Large intestine (tissue), 3 donors: ENCODE measurements around the gene ARHGAP21. TPM values are rescaled to one million over a fixed set of nuclear protein-coding genes. Genes with fewer than 3 reads are reported as not detected.

ENCODE experiments used
- DNase-seq, 2 donors: peaks; one replicate each; pipeline versions ENCODE4 v3.0.0 to v3.0.0-alpha.2; 2013
- H3K27ac ChIP-seq: one replicate; pipeline ENCODE4 v1.5.1; 2013; ENCODE audit warnings: low read length
- H3K27me3 ChIP-seq: 2 replicates; pipeline ENCODE4 v1.6.1; 2013; ENCODE audit warnings: low read length; ENCODE audit not compliant: control insufficient read depth, insufficient read depth
- H3K36me3 ChIP-seq: 2 replicates; pipeline ENCODE4 v1.6.1; 2013; ENCODE audit warnings: low read length; ENCODE audit not compliant: control insufficient read depth, insufficient read depth
- H3K4me1 ChIP-seq: one replicate; pipeline ENCODE4 v1.6.1; 2013; ENCODE audit warnings: low read length; ENCODE audit not compliant: control insufficient read depth, insufficient read depth
- H3K4me3 ChIP-seq: one replicate; pipeline ENCODE4 v1.5.1; 2013; ENCODE audit warnings: low read length
- H3K9me3 ChIP-seq: one replicate; pipeline ENCODE4 v1.6.1; 2013; ENCODE audit warnings: mild to moderate bottlenecking, low read depth, low read length, moderate library complexity; ENCODE audit not compliant: control insufficient read depth
- WGBS: methylation state at CpG from one replicate; pipeline ENCODE4 v1.1.5; 2013; ENCODE audit warnings: low lambda C conversion rate; ENCODE audit not compliant: insufficient coverage; 5-methylcytosine and 5-hydroxymethylcytosine counted together
- polyA plus RNA-seq: library from polyadenylated mRNA; unstranded; fragments of 120-200 nt; gene quantifications from one replicate; pipeline ENCODE4 v1.2.1, GENCODE V29; 2013

Gene ARHGAP21
- polyA plus RNA-seq, 1 donor, result 55.4 TPM

GRCh38 chr10:24542314-24543270 lies 181.1 kb downstream of the ARHGAP21 start:
- no peak overlapping the region for H3K4me3 ChIP-seq
- H3K27me3 ChIP-seq, result no peaks in the 10 kb centered on the region
- H3K27ac ChIP-seq, result no peak overlapping the region
- no peaks in the 10 kb centered on the region for H3K4me1 ChIP-seq
- DNase-seq, result no peak
- no peaks in the 10 kb centered on the region for H3K9me3 ChIP-seq
- peaks cover 74% of the 10 kb centered on the region for H3K36me3 ChIP-seq
- WGBS, result 89% methylated on average over 4 of the region's 14 CpGs

- Histone ChIP-seq H3K4me3 (no peak overlapping the region), H3K27me3 (no peaks in the 10 kb centered on the region), H3K9me3 (no peaks in the 10 kb centered on the region), H3K4me1 (peaks cover 7% of the 10 kb centered on the region), H3K36me3 (peaks cover 78% of the 10 kb centered on the region), H3K27ac (no peak overlapping the region)
- DNase-seq, result peak in 1 of 2 donors; percentile 65
- no CpG with 5 or more reads among the region's 9 CpGs for WGBS
Observed at GRCh38 chr10:24541239-24541753, 182.4 kb downstream of the ARHGAP21 start.

GRCh38 chr10:24536636-24537035 lies 187.1 kb downstream of the ARHGAP21 start:
- WGBS, result 24% methylated on average over 2 of the region's 11 CpGs
- DNase-seq, result peak; percentile 33 to 70
- Histone ChIP-seq H3K27me3 (no peaks in the 10 kb centered on the region), H3K36me3 (peaks cover 71% of the 10 kb centered on the region), H3K27ac (peak overlapping the region; percentile 26), H3K4me3 (no peak overlapping the region), H3K9me3 (no peaks in the 10 kb centered on the region), H3K4me1 (peaks cover 10% of the 10 kb centered on the region)

- Histone ChIP-seq H3K36me3 (peaks cover 75% of the 10 kb centered on the region), H3K4me3 (no peak overlapping the region), H3K27ac (no peak overlapping the region), H3K9me3 (no peaks in the 10 kb centered on the region), H3K27me3 (no peaks in the 10 kb centered on the region), H3K4me1 (peaks cover 10% of the 10 kb centered on the region)
- DNase-seq, result no peak
- WGBS, result 100% methylated on average over 2 of the region's 4 CpGs
Observed at GRCh38 chr10:24533981-24534380, 189.7 kb downstream of the ARHGAP21 start.

Other genes with a start within 250 kb of the ARHGAP21 start
- 34.3 TPM for gene PRTFDC1, start 228.7 kb upstream of the ARHGAP21 start, polyA plus RNA-seq